NK-92 treated with Interleukin-12 subunit alpha and Interleukin-12 subunit beta, amount 100 ng/mL, for 24 hours (cell line): ENCODE results near the gene IRF9.

Experiments
- DNase-seq: peaks from one replicate; lab custom pipeline; 2025; lab: John Stamatoyannopoulos, UW

The IRF9 gene

GRCh38 chr14:24132061-24132685, 28.9 kb upstream of the IRF9 start:
- DNase-seq, result no peak

GRCh38 chr14:24132976-24133375, 28.1 kb upstream of the IRF9 start:
- no peak for DNase-seq

GRCh38 chr14:24133735-24134134, 27.3 kb upstream of the IRF9 start:
- no peak for DNase-seq

- DNase-seq, result no peak
Measured at GRCh38 chr14:24135584-24135833, 25.6 kb upstream of the IRF9 start.

- DNase-seq, result peak; percentile 90
Measured at GRCh38 chr14:24135834-24136683, 25.0 kb upstream of the IRF9 start, which contains the start of gene PSME1. Gene PSME1, plus strand, starts transcription at chr14:24136194. Its CDS starts 69 bp downstream, at chr14:24136263.

- no peak for DNase-seq
Measured at GRCh38 chr14:24136684-24137528, 24.2 kb upstream of the IRF9 start.

- DNase-seq, result no peak
Measured at GRCh38 chr14:24137529-24138395, 23.3 kb upstream of the IRF9 start.

GRCh38 chr14:24138396-24139271, 22.4 kb upstream of the IRF9 start:
- DNase-seq, result no peak

- DNase-seq, result no peak
Measured at GRCh38 chr14:24139272-24139934, 21.7 kb upstream of the IRF9 start.

GRCh38 chr14:24141097-24141880, 19.8 kb upstream of the IRF9 start, which contains the start of gene EMC9:
Gene EMC9, minus strand, starts transcription at chr14:24141591. Its CDS starts 287 bp downstream, at chr14:24141304.
- DNase-seq, result peak; percentile 99

- no peak for DNase-seq
Measured at GRCh38 chr14:24143511-24143910, 17.6 kb upstream of the IRF9 start.

GRCh38 chr14:24144451-24144850, 16.6 kb upstream of the IRF9 start:
- DNase-seq, result no peak

GRCh38 chr14:24145219-24145618, 15.8 kb upstream of the IRF9 start:
- no peak for DNase-seq

- DNase-seq, result no peak
Measured at GRCh38 chr14:24145690-24146452, 15.2 kb upstream of the IRF9 start.

GRCh38 chr14:24146453-24146977, 14.6 kb upstream of the IRF9 start, which contains the start of gene PSME2:
Gene PSME2, minus strand, starts transcription at chr14:24146610. Its CDS starts 29 bp downstream, at chr14:24146581.
- peak; percentile 95 for DNase-seq

- peak; percentile 97 for DNase-seq
Measured at GRCh38 chr14:24146978-24147760, 13.9 kb upstream of the IRF9 start, which contains the start of gene RNF31. Gene RNF31, plus strand, starts transcription at chr14:24147498. Its CDS starts 201 bp downstream, at chr14:24147699.

GRCh38 chr14:24147761-24148428, 13.2 kb upstream of the IRF9 start:
- no peak for DNase-seq
